HEK293 (cell line): ENCODE measurements around the gene GALNT2.
A peak's percentile ranks its signal among the peaks of the same experiment; 100 is the strongest.

Experiments
- CTCF ChIA-PET: fragments of 350-600 bp; formaldehyde crosslinking; extraction: SDS; loops from one replicate; lab custom pipeline; 2021; ENCODE audit warnings: antibody characterized with exemption; lab: Yijun Ruan, JAX
- POLR2A ChIA-PET: fragments of 300-600 bp; formaldehyde crosslinking; extraction: SDS; loops from one replicate; lab custom pipeline; 2020; ENCODE audit warnings: antibody characterized with exemption, inconsistent platforms; lab: Yijun Ruan, JAX
- H3K27ac ChIP-seq: fragments of 200-500 bp; sonication (Bioruptor generic); 2 replicates; pipeline ENCODE4 v1.5.1; 2014; ENCODE audit warnings: low read depth, low read length, control low read depth, inconsistent platforms; ENCODE audit errors: extremely low read depth
- H3K36me3 ChIP-seq, 2 experiments: fragments of 200-500 bp in 1 of 2; sonication (Bioruptor generic) in 1 of 2; 1 replicate in 1 of 2; 2 replicates in 1 of 2; pipeline ENCODE4 v1.5.1; 2014 to 2017; ENCODE audit warnings: inconsistent platforms in 2 of 2, low read length in 2 of 2; ENCODE audit not compliant: control insufficient read depth in 2 of 2, insufficient read depth in 1 of 2
- H3K4me1 ChIP-seq: fragments of 200-500 bp; sonication (Bioruptor generic); 2 replicates; pipeline ENCODE4 v1.5.1; 2014; ENCODE audit warnings: mild to moderate bottlenecking, low read length, inconsistent platforms; ENCODE audit not compliant: control insufficient read depth, insufficient read depth
- H3K4me3 ChIP-seq: 2 replicates; pipeline ENCODE4 v1.5.1; 2011; ENCODE audit warnings: low read depth, mild to moderate bottlenecking, control low read depth, low read length, moderate library complexity
- H3K9me3 ChIP-seq: fragments of 200-500 bp; sonication (Bioruptor generic); 2 replicates; pipeline ENCODE4 v1.5.1; 2014; ENCODE audit warnings: low read depth, low read length, inconsistent platforms; ENCODE audit not compliant: control insufficient read depth, insufficient read depth
- GLIS1 ChIP-seq: fragments of 450-650 bp; formaldehyde crosslinking; IDR thresholded peaks from 2 replicates; pipeline ENCODE4 v1.5.1; 2016; ENCODE audit warnings: missing biosample characterization, missing genetic modification characterization
- GLIS2 ChIP-seq: fragments of 450-650 bp; formaldehyde crosslinking; IDR thresholded peaks from 2 replicates; pipeline ENCODE4 v1.5.1; 2016; ENCODE audit warnings: missing biosample characterization, missing genetic modification characterization
- MZF1 ChIP-seq: fragments of 450-650 bp; formaldehyde crosslinking; IDR thresholded peaks from 2 replicates; pipeline ENCODE4 v1.5.1; 2017; ENCODE audit warnings: missing biosample characterization, missing genetic modification characterization, borderline replicate concordance
- SETDB1 ChIP-seq: IDR thresholded peaks from one replicate; pipeline ENCODE4 v1.6.1; 2017; ENCODE audit warnings: mild to moderate bottlenecking, low read length, moderate library complexity, mixed read lengths; ENCODE audit not compliant: insufficient read length
- YY1 ChIP-seq: fragments of 450-650 bp; formaldehyde crosslinking; IDR thresholded peaks from 2 replicates; pipeline ENCODE4 v1.5.1; 2018; ENCODE audit warnings: missing biosample characterization, missing genetic modification characterization
- ZFHX2 ChIP-seq: fragments of 450-650 bp; formaldehyde crosslinking; conservative IDR thresholded peaks from 2 replicates; pipeline ENCODE4 v1.5.1; 2016; ENCODE audit warnings: missing biosample characterization, missing genetic modification characterization
- ZNF10 ChIP-seq: fragments of 450-650 bp; formaldehyde crosslinking; IDR thresholded peaks from 2 replicates; pipeline ENCODE4 v1.5.1; 2017; ENCODE audit warnings: missing biosample characterization, missing genetic modification characterization
- ZNF121 ChIP-seq: fragments of 450-650 bp; formaldehyde crosslinking; IDR thresholded peaks from 2 replicates; pipeline ENCODE4 v1.5.1; 2016; ENCODE audit warnings: missing biosample characterization, missing genetic modification characterization
- ZNF211 ChIP-seq: fragments of 450-650 bp; formaldehyde crosslinking; IDR thresholded peaks from 2 replicates; pipeline ENCODE4 v1.5.1; 2016; ENCODE audit warnings: low read depth, missing biosample characterization, missing genetic modification characterization
- ZNF274 ChIP-seq, 2 experiments: fragments of 200-500 bp in 1 of 2; fragments of 450-650 bp in 1 of 2; sonication (Bioruptor generic) in 1 of 2; formaldehyde crosslinking in 1 of 2; IDR thresholded peaks; 2 replicates each; pipeline versions ENCODE4 v1.5.1 to v1.6.1; 2014 to 2016; ENCODE audit warnings: borderline replicate concordance in 1 of 2, inconsistent platforms in 1 of 2, low read length in 1 of 2, missing biosample characterization in 1 of 2, missing genetic modification characterization in 1 of 2
- ZNF391 ChIP-seq: fragments of 450-650 bp; formaldehyde crosslinking; IDR thresholded peaks from 2 replicates; pipeline ENCODE4 v1.5.1; 2016; ENCODE audit warnings: low read depth, missing biosample characterization, missing genetic modification characterization, borderline replicate concordance
- ZNF548 ChIP-seq: fragments of 450-650 bp; formaldehyde crosslinking; IDR thresholded peaks from 2 replicates; pipeline ENCODE4 v1.5.1; 2016; ENCODE audit warnings: missing biosample characterization, missing genetic modification characterization
- ZNF624 ChIP-seq: fragments of 450-650 bp; formaldehyde crosslinking; IDR thresholded peaks from 2 replicates; pipeline ENCODE4 v1.5.1; 2017; ENCODE audit warnings: missing biosample characterization, missing genetic modification characterization
- ZNF629 ChIP-seq: fragments of 450-650 bp; formaldehyde crosslinking; IDR thresholded peaks from 2 replicates; pipeline ENCODE4 v1.5.1; 2017; ENCODE audit warnings: missing biosample characterization, missing genetic modification characterization
- ZNF747 ChIP-seq: fragments of 450-650 bp; formaldehyde crosslinking; IDR thresholded peaks from 2 replicates; pipeline ENCODE4 v1.5.1; 2016; ENCODE audit warnings: missing biosample characterization, missing genetic modification characterization
- ZNF776 ChIP-seq: fragments of 450-650 bp; formaldehyde crosslinking; IDR thresholded peaks from 2 replicates; pipeline ENCODE4 v1.5.0; 2017; ENCODE audit warnings: missing biosample characterization, missing genetic modification characterization, borderline replicate concordance
- ZNF843 ChIP-seq: fragments of 450-650 bp; formaldehyde crosslinking; IDR thresholded peaks from 2 replicates; pipeline ENCODE4 v1.5.1; 2016; ENCODE audit warnings: missing biosample characterization, missing genetic modification characterization
- ZXDB ChIP-seq: fragments of 450-650 bp; formaldehyde crosslinking; IDR thresholded peaks from 2 replicates; pipeline ENCODE4 v1.5.1; 2016; ENCODE audit warnings: missing biosample characterization, missing genetic modification characterization
- TF ChIP-seq, protein P1 (sequence below): fragments of 450-650 bp; formaldehyde crosslinking; IDR thresholded peaks from 2 replicates; pipeline ENCODE4 v1.5.1; 2017; ENCODE audit warnings: missing biosample characterization, missing genetic modification characterization
- TF ChIP-seq, protein P2 (sequence below): fragments of 450-650 bp; formaldehyde crosslinking; IDR thresholded peaks from 2 replicates; pipeline ENCODE4 v1.5.1; 2016; ENCODE audit warnings: missing biosample characterization, missing genetic modification characterization
- TF ChIP-seq, protein P3 (sequence below): fragments of 450-650 bp; formaldehyde crosslinking; IDR thresholded peaks from 2 replicates; pipeline ENCODE4 v1.5.1; 2016; ENCODE audit warnings: missing biosample characterization, missing genetic modification characterization
- TF ChIP-seq, protein P4 (sequence below): fragments of 450-650 bp; formaldehyde crosslinking; IDR thresholded peaks from 2 replicates; pipeline ENCODE4 v1.5.1; 2017; ENCODE audit warnings: missing biosample characterization, missing genetic modification characterization
- TF ChIP-seq, protein P5 (sequence below): fragments of 450-650 bp; formaldehyde crosslinking; IDR thresholded peaks from 2 replicates; pipeline ENCODE4 v1.5.1; 2017; ENCODE audit warnings: missing biosample characterization, missing genetic modification characterization
- TF ChIP-seq, protein P6 (sequence below): fragments of 450-650 bp; formaldehyde crosslinking; IDR thresholded peaks from 2 replicates; pipeline ENCODE4 v1.5.1; 2016; ENCODE audit warnings: missing biosample characterization, missing genetic modification characterization, borderline replicate concordance

The GALNT2 gene

DNA sequence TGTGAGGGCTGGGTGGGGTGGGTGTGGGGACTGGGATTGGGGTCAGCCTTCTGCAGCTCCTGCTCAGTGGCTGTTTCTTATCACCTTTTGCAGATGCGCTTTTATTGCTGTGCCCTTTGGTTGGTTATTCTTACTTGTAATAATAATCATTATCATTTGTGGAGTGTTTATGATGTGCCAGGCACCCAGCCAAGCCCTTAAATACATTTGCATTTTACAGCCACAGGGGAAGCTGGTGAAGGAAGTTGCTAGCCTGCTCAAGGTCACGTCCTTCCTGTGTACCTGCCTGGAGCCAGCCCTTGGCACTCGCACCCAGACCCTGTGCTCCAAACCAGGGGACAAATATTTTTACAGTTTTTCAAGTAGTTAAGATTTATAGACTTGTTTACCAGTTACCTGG lies 215.1 kb downstream of the GALNT2 start:
- ChIA-PET POLR2A (no interaction called here), CTCF (interaction anchor here (0.6 to 0.7 kb wide), 2 partner anchors 16 to 24 kb away, joined by 3 read pairs; no protein-coding TSS in a partner anchor)
- no peak overlapping the region for H3K4me3 ChIP-seq
- TF ChIP-seq ZNF391 (tag by site-specific recombination) (no peak), MZF1 (peak; percentile 71; the same call in 1 of the 2 replicates), ZXDB (tag by site-specific recombination) (peak; percentile 70), ZNF629 (no peak), ZNF274 (IDR thresholded peaks at IDR 0.05; ENCODE audit: low read length) (no peak), ZNF274 (tag by site-specific recombination; IDR thresholded peaks at IDR 0.05; ENCODE audit: borderline replicate concordance) (no peak), ZFHX2 (tag by site-specific recombination) (no peak), YY1 (peak; percentile 17; the same call in 1 of the 2 replicates), ZNF121 (tag by site-specific recombination) (no peak), GLIS2 (no peak), ZNF10 (tag by site-specific recombination) (peak; percentile 81), SETDB1 (no peak), ZNF747 (no peak), ZNF776 (tag by site-specific recombination) (no peak), ZNF843 (tag by site-specific recombination) (peak; percentile 87), GLIS1 (tag by site-specific recombination) (no peak), ZNF548 (tag by site-specific recombination) (no peak), ZNF211 (no peak), ZNF624 (tag by site-specific recombination) (no peak)
- TF ChIP-seq, protein P1, sequence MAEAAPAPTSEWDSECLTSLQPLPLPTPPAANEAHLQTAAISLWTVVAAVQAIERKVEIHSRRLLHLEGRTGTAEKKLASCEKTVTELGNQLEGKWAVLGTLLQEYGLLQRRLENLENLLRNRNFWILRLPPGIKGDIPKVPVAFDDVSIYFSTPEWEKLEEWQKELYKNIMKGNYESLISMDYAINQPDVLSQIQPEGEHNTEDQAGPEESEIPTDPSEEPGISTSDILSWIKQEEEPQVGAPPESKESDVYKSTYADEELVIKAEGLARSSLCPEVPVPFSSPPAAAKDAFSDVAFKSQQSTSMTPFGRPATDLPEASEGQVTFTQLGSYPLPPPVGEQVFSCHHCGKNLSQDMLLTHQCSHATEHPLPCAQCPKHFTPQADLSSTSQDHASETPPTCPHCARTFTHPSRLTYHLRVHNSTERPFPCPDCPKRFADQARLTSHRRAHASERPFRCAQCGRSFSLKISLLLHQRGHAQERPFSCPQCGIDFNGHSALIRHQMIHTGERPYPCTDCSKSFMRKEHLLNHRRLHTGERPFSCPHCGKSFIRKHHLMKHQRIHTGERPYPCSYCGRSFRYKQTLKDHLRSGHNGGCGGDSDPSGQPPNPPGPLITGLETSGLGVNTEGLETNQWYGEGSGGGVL (tag by site-specific recombination): no peak
- TF ChIP-seq, protein P2, sequence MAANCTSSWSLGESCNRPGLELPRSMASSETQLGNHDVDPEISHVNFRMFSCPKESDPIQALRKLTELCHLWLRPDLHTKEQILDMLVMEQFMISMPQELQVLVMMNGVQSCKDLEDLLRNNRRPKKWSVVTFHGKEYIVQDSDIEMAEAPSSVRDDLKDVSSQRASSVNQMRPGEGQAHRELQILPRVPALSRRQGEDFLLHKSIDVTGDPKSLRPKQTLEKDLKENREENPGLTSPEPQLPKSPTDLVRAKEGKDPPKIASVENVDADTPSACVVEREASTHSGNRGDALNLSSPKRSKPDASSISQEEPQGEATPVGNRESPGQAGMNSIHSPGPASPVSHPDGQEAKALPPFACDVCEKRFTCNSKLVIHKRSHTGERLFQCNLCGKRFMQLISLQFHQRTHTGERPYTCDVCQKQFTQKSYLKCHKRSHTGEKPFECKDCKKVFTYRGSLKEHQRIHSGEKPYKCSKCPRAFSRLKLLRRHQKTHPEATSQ (tag by site-specific recombination): no peak
- TF ChIP-seq, protein P3, sequence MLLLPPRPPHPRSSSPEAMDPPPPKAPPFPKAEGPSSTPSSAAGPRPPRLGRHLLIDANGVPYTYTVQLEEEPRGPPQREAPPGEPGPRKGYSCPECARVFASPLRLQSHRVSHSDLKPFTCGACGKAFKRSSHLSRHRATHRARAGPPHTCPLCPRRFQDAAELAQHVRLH (tag by site-specific recombination): 0 out of 2 replicates have a peak, but pooled peaks have one; percentile 14
- TF ChIP-seq, protein P4, sequence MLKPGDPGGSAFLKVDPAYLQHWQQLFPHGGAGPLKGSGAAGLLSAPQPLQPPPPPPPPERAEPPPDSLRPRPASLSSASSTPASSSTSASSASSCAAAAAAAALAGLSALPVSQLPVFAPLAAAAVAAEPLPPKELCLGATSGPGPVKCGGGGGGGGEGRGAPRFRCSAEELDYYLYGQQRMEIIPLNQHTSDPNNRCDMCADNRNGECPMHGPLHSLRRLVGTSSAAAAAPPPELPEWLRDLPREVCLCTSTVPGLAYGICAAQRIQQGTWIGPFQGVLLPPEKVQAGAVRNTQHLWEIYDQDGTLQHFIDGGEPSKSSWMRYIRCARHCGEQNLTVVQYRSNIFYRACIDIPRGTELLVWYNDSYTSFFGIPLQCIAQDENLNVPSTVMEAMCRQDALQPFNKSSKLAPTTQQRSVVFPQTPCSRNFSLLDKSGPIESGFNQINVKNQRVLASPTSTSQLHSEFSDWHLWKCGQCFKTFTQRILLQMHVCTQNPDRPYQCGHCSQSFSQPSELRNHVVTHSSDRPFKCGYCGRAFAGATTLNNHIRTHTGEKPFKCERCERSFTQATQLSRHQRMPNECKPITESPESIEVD (tag by site-specific recombination): peak; percentile 82
- TF ChIP-seq, protein P5, sequence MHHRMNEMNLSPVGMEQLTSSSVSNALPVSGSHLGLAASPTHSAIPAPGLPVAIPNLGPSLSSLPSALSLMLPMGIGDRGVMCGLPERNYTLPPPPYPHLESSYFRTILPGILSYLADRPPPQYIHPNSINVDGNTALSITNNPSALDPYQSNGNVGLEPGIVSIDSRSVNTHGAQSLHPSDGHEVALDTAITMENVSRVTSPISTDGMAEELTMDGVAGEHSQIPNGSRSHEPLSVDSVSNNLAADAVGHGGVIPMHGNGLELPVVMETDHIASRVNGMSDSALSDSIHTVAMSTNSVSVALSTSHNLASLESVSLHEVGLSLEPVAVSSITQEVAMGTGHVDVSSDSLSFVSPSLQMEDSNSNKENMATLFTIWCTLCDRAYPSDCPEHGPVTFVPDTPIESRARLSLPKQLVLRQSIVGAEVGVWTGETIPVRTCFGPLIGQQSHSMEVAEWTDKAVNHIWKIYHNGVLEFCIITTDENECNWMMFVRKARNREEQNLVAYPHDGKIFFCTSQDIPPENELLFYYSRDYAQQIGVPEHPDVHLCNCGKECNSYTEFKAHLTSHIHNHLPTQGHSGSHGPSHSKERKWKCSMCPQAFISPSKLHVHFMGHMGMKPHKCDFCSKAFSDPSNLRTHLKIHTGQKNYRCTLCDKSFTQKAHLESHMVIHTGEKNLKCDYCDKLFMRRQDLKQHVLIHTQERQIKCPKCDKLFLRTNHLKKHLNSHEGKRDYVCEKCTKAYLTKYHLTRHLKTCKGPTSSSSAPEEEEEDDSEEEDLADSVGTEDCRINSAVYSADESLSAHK (tag by site-specific recombination): no peak
- TF ChIP-seq, protein P6, sequence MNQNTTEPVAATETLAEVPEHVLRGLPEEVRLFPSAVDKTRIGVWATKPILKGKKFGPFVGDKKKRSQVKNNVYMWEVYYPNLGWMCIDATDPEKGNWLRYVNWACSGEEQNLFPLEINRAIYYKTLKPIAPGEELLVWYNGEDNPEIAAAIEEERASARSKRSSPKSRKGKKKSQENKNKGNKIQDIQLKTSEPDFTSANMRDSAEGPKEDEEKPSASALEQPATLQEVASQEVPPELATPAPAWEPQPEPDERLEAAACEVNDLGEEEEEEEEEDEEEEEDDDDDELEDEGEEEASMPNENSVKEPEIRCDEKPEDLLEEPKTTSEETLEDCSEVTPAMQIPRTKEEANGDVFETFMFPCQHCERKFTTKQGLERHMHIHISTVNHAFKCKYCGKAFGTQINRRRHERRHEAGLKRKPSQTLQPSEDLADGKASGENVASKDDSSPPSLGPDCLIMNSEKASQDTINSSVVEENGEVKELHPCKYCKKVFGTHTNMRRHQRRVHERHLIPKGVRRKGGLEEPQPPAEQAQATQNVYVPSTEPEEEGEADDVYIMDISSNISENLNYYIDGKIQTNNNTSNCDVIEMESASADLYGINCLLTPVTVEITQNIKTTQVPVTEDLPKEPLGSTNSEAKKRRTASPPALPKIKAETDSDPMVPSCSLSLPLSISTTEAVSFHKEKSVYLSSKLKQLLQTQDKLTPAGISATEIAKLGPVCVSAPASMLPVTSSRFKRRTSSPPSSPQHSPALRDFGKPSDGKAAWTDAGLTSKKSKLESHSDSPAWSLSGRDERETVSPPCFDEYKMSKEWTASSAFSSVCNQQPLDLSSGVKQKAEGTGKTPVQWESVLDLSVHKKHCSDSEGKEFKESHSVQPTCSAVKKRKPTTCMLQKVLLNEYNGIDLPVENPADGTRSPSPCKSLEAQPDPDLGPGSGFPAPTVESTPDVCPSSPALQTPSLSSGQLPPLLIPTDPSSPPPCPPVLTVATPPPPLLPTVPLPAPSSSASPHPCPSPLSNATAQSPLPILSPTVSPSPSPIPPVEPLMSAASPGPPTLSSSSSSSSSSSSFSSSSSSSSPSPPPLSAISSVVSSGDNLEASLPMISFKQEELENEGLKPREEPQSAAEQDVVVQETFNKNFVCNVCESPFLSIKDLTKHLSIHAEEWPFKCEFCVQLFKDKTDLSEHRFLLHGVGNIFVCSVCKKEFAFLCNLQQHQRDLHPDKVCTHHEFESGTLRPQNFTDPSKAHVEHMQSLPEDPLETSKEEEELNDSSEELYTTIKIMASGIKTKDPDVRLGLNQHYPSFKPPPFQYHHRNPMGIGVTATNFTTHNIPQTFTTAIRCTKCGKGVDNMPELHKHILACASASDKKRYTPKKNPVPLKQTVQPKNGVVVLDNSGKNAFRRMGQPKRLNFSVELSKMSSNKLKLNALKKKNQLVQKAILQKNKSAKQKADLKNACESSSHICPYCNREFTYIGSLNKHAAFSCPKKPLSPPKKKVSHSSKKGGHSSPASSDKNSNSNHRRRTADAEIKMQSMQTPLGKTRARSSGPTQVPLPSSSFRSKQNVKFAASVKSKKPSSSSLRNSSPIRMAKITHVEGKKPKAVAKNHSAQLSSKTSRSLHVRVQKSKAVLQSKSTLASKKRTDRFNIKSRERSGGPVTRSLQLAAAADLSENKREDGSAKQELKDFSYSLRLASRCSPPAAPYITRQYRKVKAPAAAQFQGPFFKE: no peak

More for the DNA sequence above, 215.1 kb downstream of the GALNT2 start:
- Histone ChIP-seq H3K27ac (peak overlapping the region; percentile 52; the same call in 1 of the 2 replicates), H3K4me1 (peaks cover 15% of the 10 kb centered on the region), H3K36me3 (peaks cover 0 to 27% of the 10 kb centered on the region in 2 experiments; a peak in 2 of 3 replicates), H3K9me3 (no peaks in the 10 kb centered on the region)
